Karpas-422 (cell line): Measurements from ENCODE around the gene FBN1. TPM values are rescaled to one million over a fixed set of nuclear protein-coding genes. Genes with fewer than 3 reads are reported as not detected.

Experiments
- DNase-seq: peaks from one replicate; pipeline ENCODE4 v3.0.0-alpha.2; 2015
- H2AFZ ChIP-seq: fragments of 200-600 bp; sonication (generic); 2 replicates; pipeline ENCODE4 v1.6.1; 2014; ENCODE audit warnings: antibody characterized with exemption, low read length, mixed read lengths
- H3K27ac ChIP-seq: fragments of 200-600 bp; sonication (generic); 2 replicates; pipeline ENCODE4 v1.5.1; 2014; ENCODE audit warnings: mild to moderate bottlenecking, low read length, moderate library complexity
- H3K27me3 ChIP-seq: fragments of 200-600 bp; sonication (generic); 2 replicates; pipeline ENCODE4 v1.6.1; 2014; ENCODE audit warnings: low read length, mixed read lengths
- H3K36me3 ChIP-seq: fragments of 200-600 bp; sonication (generic); 2 replicates; pipeline ENCODE4 v1.6.1; 2014; ENCODE audit warnings: low read length, mixed read lengths; ENCODE audit not compliant: insufficient read depth
- H3K4me1 ChIP-seq: fragments of 200-600 bp; sonication (generic); 2 replicates; pipeline ENCODE4 v1.6.1; 2014; ENCODE audit warnings: mild to moderate bottlenecking, low read length, mixed read lengths
- H3K4me2 ChIP-seq: fragments of 200-600 bp; sonication (generic); 2 replicates; pipeline ENCODE4 v1.6.1; 2014; ENCODE audit warnings: low read length, low read depth, mild to moderate bottlenecking; ENCODE audit not compliant: poor library complexity, severe bottlenecking
- H3K4me3 ChIP-seq: fragments of 200-600 bp; sonication (generic); 2 replicates; pipeline ENCODE4 v1.5.1; 2014; ENCODE audit warnings: mild to moderate bottlenecking, antibody characterized with exemption, low read length, mixed read lengths
- H3K79me2 ChIP-seq: fragments of 200-600 bp; sonication (generic); 2 replicates; pipeline ENCODE4 v1.6.1; 2014; ENCODE audit warnings: mild to moderate bottlenecking, low read length, mixed read lengths
- H3K9ac ChIP-seq: fragments of 200-600 bp; sonication (generic); 2 replicates; pipeline ENCODE4 v1.6.0; 2014; ENCODE audit warnings: low read length
- H3K9me2 ChIP-seq: fragments of 200-600 bp; sonication (generic), shearing (Covaris generic); replicated peaks from 2 replicates; pipeline ENCODE4 v1.6.0; 2014; ENCODE audit warnings: mild to moderate bottlenecking, low read length, moderate library complexity; ENCODE audit not compliant: insufficient read depth
- H3K9me3 ChIP-seq: fragments of 300-700, 200-600 bp; sonication (generic); 2 replicates; pipeline ENCODE4 v1.6.1; 2014; ENCODE audit warnings: low read length, mixed read lengths
- H4K20me1 ChIP-seq: fragments of 200-600 bp; sonication (generic); 2 replicates; pipeline ENCODE4 v1.6.1; 2014; ENCODE audit warnings: mild to moderate bottlenecking, antibody characterized with exemption, low read length, low read depth; ENCODE audit not compliant: insufficient read depth
- total RNA-seq: library from RNA; depleted of rRNA; stranded (reverse); fragments of >200 nt; shearing (Covaris generic); gene quantifications from 2 replicates; pipeline ENCODE4 v1.2.3, GENCODE V29; 2014; ENCODE audit warnings: low replicate concordance

The FBN1 gene
- total RNA-seq, 1 experiment from 2014 or later, result 0.86 TPM

DNA sequence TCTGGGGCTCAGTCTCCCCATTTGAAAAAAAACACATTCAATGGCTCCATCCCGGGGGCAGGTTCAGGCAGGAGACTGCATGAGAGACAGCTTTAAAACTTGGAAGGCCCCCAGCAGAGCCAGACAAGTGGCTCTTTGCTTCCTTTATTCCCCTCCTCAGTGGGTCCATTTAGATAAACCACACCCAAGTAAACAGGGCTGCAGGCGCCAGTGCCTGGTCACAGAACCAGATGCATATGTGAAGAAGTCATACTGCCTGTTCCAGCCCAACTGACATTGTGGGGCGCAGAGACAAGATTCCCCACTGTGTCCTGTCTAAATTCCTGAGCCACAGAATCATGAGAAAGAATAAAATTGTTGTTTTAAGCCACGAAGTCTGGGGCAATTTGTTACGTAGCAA lies 9.0 kb downstream of the FBN1 start:
- Histone ChIP-seq H3K4me3 (no peak overlapping the region), H3K36me3 (no peaks in the 10 kb centered on the region), H2AFZ (no peak overlapping the region), H3K9ac (no peak overlapping the region), H3K4me2 (no peak overlapping the region), H3K79me2 (no peaks in the 10 kb centered on the region), H3K27ac (no peak overlapping the region), H3K27me3 (no peaks in the 10 kb centered on the region), H3K9me3 (no peaks in the 10 kb centered on the region), H4K20me1 (no peaks in the 10 kb centered on the region), H3K4me1 (no peaks in the 10 kb centered on the region), H3K9me2 (no peaks in the 10 kb centered on the region)
- DNase-seq, result no peak

DNA sequence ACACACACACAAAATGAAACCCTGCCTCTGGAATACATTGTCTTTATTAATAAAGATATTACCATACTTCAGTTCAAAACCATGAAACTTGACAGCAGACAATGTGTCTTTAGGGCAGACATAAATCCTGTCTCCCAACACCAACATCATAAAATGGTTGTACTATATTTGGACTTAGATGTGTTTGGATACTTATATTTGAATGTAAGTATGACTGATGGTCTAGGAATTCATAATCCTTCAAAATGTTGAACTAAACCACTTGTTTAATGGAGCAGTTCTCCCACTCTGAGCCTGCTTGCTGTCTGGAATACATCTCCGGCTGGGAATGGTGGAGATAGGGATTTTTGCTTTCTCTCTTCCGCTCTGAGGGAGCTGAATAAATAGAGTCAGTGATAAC lies 10.6 kb downstream of the FBN1 start:
- Histone ChIP-seq H3K79me2 (no peaks in the 10 kb centered on the region), H3K9me3 (no peaks in the 10 kb centered on the region), H3K4me3 (no peak overlapping the region), H3K4me1 (peaks cover 3% of the 10 kb centered on the region; the same call in 1 of the 2 replicates), H3K4me2 (no peak overlapping the region), H3K27ac (no peak overlapping the region), H2AFZ (no peak overlapping the region), H3K9ac (no peak overlapping the region), H4K20me1 (no peaks in the 10 kb centered on the region), H3K9me2 (no peaks in the 10 kb centered on the region), H3K36me3 (no peaks in the 10 kb centered on the region), H3K27me3 (0 out of 2 replicates have a peak, but pooled peaks cover 2% of the 10 kb centered on the region)
- no peak for DNase-seq

DNA sequence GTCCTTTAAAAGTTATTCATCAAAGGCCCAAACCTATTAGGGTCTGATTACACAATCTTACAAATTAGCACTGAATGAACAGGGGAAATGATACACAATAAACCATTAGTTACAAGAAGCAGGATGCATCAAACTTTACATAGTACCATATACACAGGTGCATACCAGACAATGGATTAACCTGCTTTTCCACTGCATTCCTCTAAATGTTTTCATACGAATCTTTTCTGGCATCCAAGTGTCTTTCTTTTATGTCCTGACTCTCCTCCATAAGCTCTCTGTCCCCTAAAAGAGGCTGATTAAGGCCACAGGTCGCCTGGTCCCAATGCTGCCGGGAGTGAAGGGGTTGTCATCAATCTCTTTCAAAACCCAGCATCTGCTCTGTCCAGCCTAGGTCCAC lies 11.4 kb downstream of the FBN1 start:
- H3K27me3 ChIP-seq, result 0 out of 2 replicates have a peak, but pooled peaks cover 2% of the 10 kb centered on the region
- no peak for DNase-seq
- no peak overlapping the region for H3K27ac ChIP-seq
- H3K4me2 ChIP-seq, result no peak overlapping the region
- no peaks in the 10 kb centered on the region for H3K9me2 ChIP-seq
- H3K79me2 ChIP-seq, result no peaks in the 10 kb centered on the region
- H4K20me1 ChIP-seq, result no peaks in the 10 kb centered on the region
- H3K9me3 ChIP-seq, result no peaks in the 10 kb centered on the region
- no peak overlapping the region for H3K4me3 ChIP-seq
- no peak overlapping the region for H2AFZ ChIP-seq
- no peak overlapping the region for H3K9ac ChIP-seq
- H3K36me3 ChIP-seq, result no peaks in the 10 kb centered on the region
- peaks cover 3% of the 10 kb centered on the region; the same call in 1 of the 2 replicates for H3K4me1 ChIP-seq

DNA sequence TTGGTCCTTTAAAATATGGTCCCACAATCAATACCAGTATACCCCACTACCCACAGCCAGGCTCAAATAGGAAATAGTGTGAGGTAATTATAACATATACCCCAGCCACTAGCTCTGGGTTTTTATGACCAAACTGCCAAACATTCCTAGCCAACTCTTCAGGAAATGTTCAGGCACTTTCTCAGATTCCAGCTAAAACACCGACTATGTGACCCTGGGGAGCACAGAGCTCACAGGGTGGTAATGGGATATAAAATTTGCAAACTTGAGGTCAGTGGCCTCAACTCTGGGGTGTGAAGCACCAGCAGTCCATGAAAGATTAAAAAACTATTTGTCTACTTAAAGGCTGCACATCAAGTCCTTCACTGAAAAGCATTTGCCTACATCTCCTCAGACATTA lies 12.9 kb downstream of the FBN1 start:
- Histone ChIP-seq H3K4me3 (no peak overlapping the region), H3K4me2 (no peak overlapping the region), H4K20me1 (no peaks in the 10 kb centered on the region), H3K9me2 (no peaks in the 10 kb centered on the region), H3K4me1 (peaks cover 3% of the 10 kb centered on the region; the same call in 1 of the 2 replicates), H3K9me3 (no peaks in the 10 kb centered on the region), H2AFZ (no peak overlapping the region), H3K36me3 (no peaks in the 10 kb centered on the region), H3K27ac (no peak overlapping the region), H3K27me3 (0 out of 2 replicates have a peak, but pooled peaks cover 2% of the 10 kb centered on the region), H3K79me2 (no peaks in the 10 kb centered on the region), H3K9ac (no peak overlapping the region)
- DNase-seq, result no peak

DNA sequence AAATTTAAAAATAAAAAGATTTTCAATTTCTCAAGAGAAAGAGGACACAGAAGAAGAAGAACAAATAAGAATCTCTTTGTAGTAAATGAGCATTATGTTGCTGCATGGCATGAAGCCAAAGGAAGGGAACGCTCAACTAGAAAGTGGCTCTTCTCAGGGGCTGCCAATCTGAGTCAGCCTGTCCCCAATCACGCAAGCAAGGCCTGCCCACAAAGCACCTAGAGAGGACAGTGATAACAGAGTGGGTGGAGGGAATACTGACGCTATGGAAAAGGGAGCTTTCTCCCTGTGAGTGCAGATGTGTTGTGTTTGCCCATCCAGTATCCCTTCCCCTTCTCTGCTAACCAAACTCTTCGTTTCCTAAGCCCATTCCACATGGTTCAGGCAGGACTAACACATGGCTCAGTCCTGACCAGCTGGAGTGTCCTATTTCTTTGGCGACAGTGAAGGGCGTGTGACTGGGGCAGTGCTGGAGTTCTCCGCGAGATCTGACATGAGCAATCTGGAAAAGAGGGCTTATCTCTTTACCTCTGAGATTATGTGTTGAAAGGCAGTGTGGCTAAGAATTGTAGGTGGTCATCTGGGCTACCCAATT lies 14.2 kb downstream of the FBN1 start:
- no peak overlapping the region for H2AFZ ChIP-seq
- no peak overlapping the region for H3K4me3 ChIP-seq
- DNase-seq, result no peak
- no peaks in the 10 kb centered on the region for H4K20me1 ChIP-seq
- no peak overlapping the region for H3K4me2 ChIP-seq
- H3K9ac ChIP-seq, result no peak overlapping the region
- no peaks in the 10 kb centered on the region for H3K36me3 ChIP-seq
- no peak overlapping the region for H3K27ac ChIP-seq
- H3K9me3 ChIP-seq, result no peaks in the 10 kb centered on the region
- 0 out of 2 replicates have a peak, but pooled peaks cover 2% of the 10 kb centered on the region for H3K27me3 ChIP-seq
- H3K9me2 ChIP-seq, result no peaks in the 10 kb centered on the region
- no peaks in the 10 kb centered on the region for H3K79me2 ChIP-seq
- peaks cover 3% of the 10 kb centered on the region; the same call in 1 of the 2 replicates for H3K4me1 ChIP-seq

DNA sequence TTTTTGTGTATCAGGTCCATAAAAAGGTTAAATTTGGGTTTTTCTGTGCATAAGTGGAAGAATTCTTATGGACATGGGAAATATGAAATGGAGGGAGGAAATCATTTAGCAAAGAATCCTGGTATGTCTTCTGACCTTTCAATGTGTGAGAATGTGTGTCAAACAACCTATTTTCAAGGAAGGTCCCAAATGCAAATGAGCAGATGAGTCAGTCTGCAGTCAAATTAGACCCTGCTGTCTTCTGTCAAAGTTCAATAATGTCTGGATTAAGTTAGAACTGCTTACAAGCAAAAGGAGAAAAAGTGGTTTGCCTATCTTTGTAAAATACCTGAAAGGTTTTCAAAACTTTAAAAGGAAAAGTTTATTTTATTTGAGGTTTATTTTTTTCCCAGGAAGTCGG lies 15.3 kb downstream of the FBN1 start:
- Histone ChIP-seq H3K9me3 (no peaks in the 10 kb centered on the region), H3K4me1 (peaks cover 3% of the 10 kb centered on the region; the same call in 1 of the 2 replicates), H3K79me2 (no peaks in the 10 kb centered on the region), H2AFZ (no peak overlapping the region), H3K4me2 (no peak overlapping the region), H4K20me1 (no peaks in the 10 kb centered on the region), H3K9me2 (no peaks in the 10 kb centered on the region), H3K27me3 (0 out of 2 replicates have a peak, but pooled peaks cover 2% of the 10 kb centered on the region), H3K27ac (no peak overlapping the region), H3K4me3 (no peak overlapping the region), H3K36me3 (no peaks in the 10 kb centered on the region), H3K9ac (no peak overlapping the region)
- no peak for DNase-seq

DNA sequence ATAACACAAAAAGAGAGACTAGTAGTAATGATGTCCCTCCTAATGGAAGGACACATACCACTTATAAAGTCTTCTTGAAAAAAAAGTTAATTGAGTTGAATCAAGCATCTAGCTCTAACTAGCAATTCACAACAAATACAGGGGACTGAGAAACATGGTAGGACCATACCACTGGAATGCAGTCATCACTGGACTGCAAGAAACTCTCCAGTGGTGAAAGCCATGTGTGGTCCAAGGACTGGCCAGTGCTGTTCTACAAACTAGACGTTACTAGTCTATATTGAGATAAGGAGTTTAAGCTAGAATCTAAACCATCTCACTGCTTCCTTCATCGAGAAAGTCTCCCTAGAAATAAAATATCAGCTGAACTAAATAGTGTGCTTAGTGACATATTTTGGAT lies 16.7 kb downstream of the FBN1 start:
- H3K27me3 ChIP-seq, result 0 out of 2 replicates have a peak, but pooled peaks cover 2% of the 10 kb centered on the region
- H2AFZ ChIP-seq, result no peak overlapping the region
- DNase-seq, result no peak
- no peak overlapping the region for H3K9ac ChIP-seq
- no peaks in the 10 kb centered on the region for H3K79me2 ChIP-seq
- no peaks in the 10 kb centered on the region for H3K9me3 ChIP-seq
- H3K4me1 ChIP-seq, result peaks cover 3% of the 10 kb centered on the region; the same call in 1 of the 2 replicates
- no peak overlapping the region for H3K27ac ChIP-seq
- no peaks in the 10 kb centered on the region for H3K9me2 ChIP-seq
- H3K36me3 ChIP-seq, result no peaks in the 10 kb centered on the region
- H3K4me2 ChIP-seq, result no peak overlapping the region
- H3K4me3 ChIP-seq, result no peak overlapping the region
- H4K20me1 ChIP-seq, result no peaks in the 10 kb centered on the region

DNA sequence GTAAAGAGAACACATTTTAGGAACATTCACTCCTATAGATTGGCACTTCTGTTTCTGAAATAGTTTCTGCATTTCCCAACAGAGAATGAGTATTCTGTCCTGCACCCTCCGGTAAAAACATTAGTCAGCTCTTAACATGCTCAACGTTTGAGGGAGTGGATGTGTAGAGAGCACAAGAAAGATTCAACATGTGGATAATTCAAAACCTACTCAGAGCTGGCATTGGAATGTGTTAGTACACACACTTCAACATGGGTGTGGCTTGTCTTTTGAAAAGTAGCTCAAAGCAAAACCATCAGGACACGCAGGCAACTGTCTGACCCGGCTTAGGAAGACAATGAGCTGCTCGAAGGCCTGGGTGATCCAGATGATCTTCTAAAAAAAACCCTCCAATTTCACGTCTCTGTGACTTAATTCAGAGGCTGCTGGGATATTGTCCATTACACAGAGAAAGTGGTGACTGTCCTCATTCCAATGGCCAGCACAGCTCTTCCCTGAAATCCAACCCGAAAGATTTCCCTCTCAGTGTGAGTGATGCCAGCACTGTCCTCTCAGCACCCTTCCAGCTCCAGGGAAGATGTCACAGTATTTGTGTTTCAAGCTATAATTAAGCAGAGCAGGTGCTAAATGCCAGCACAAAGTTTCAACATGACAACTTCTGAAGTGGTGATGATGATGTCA lies 18.1 kb downstream of the FBN1 start:
- no peaks in the 10 kb centered on the region for H4K20me1 ChIP-seq
- H3K9me3 ChIP-seq, result no peaks in the 10 kb centered on the region
- 0 out of 2 replicates have a peak, but pooled peaks cover 2% of the 10 kb centered on the region for H3K27me3 ChIP-seq
- peaks cover 3% of the 10 kb centered on the region; the same call in 1 of the 2 replicates for H3K4me1 ChIP-seq
- no peaks in the 10 kb centered on the region for H3K36me3 ChIP-seq
- no peak overlapping the region for H3K9ac ChIP-seq
- no peak overlapping the region for H3K4me3 ChIP-seq
- no peak overlapping the region for H3K27ac ChIP-seq
- no peak for DNase-seq
- H3K9me2 ChIP-seq, result no peaks in the 10 kb centered on the region
- no peaks in the 10 kb centered on the region for H3K79me2 ChIP-seq
- H3K4me2 ChIP-seq, result no peak overlapping the region
- no peak overlapping the region for H2AFZ ChIP-seq
